ENCODE data around the gene LGMN. TPM values are rescaled to one million over a fixed set of nuclear protein-coding genes. Genes with fewer than 3 reads are reported as not detected.
"Not testable (repeated sequence)": the region's sequence is repeated elsewhere in the genome, so short reads cannot be mapped to it uniquely, and the experiment has no call there.

LGMN gene
- polyA plus RNA-seq (ENCODE audit: insufficient read length in 4 of 4): 100 to 1,000 TPM in 3 of 4 donors, 10 to 100 TPM in 1; 98.6 to 145 (median 111) TPM

GRCh38 chr14:92748259-92749016, at the start of gene LGMN:
Gene LGMN, minus strand, starts transcription at chr14:92748627. Its CDS starts 15,841 bp downstream, at chr14:92732786.
- peak; percentile 73 to 85 (median 79) for DNase-seq (ENCODE audit: low read depth in 4 of 4, low spot score in 3 of 4)

GRCh38 chr14:92794961-92795360, 46.5 kb upstream of the LGMN start:
- no peak for DNase-seq (ENCODE audit: low read depth in 4 of 4, low spot score in 3 of 4)

GRCh38 chr14:92794547-92794941, 46.1 kb upstream of the LGMN start:
- DNase-seq (ENCODE audit: low read depth in 4 of 4, low spot score in 3 of 4): no peak

- DNase-seq (ENCODE audit: low read depth in 4 of 4, low spot score in 3 of 4): peak; percentile 93 to 95 (median 94)
Observed at GRCh38 chr14:92793709-92794546, 45.5 kb upstream of the LGMN start, which contains the start of gene GOLGA5. Gene GOLGA5, plus strand, starts transcription at chr14:92794305. Its CDS starts 3,133 bp downstream, at chr14:92797438.

- DNase-seq (ENCODE audit: low read depth in 4 of 4, low spot score in 3 of 4): no peak
Observed at GRCh38 chr14:92792885-92793284, 44.5 kb upstream of the LGMN start.

GRCh38 chr14:92789457-92790089, 41.1 kb upstream of the LGMN start:
- DNase-seq (ENCODE audit: low read depth in 4 of 4, low spot score in 3 of 4): no peak

GRCh38 chr14:92787554-92787953, 39.1 kb upstream of the LGMN start:
- DNase-seq (ENCODE audit: low read depth in 4 of 4, low spot score in 3 of 4): no peak

- DNase-seq (ENCODE audit: low read depth in 4 of 4, low spot score in 3 of 4): no peak
Observed at GRCh38 chr14:92786427-92786756, 38.0 kb upstream of the LGMN start.

- DNase-seq (ENCODE audit: low read depth in 4 of 4, low spot score in 3 of 4): no peak
Observed at GRCh38 chr14:92785667-92786426, 37.4 kb upstream of the LGMN start.

- DNase-seq (ENCODE audit: low read depth in 4 of 4, low spot score in 3 of 4): peak in 1 of 4 donors; percentile 43
Observed at GRCh38 chr14:92783813-92784431, 35.5 kb upstream of the LGMN start.

GRCh38 chr14:92781350-92781749, 32.9 kb upstream of the LGMN start:
- DNase-seq (ENCODE audit: low read depth in 4 of 4, low spot score in 3 of 4): no peak

- no peak for DNase-seq (ENCODE audit: low read depth in 4 of 4, low spot score in 3 of 4)
Observed at GRCh38 chr14:92780444-92781232, 32.2 kb upstream of the LGMN start.

GRCh38 chr14:92778868-92779565, 30.6 kb upstream of the LGMN start:
- DNase-seq (ENCODE audit: low read depth in 4 of 4, low spot score in 3 of 4): not testable (repeated sequence)

GRCh38 chr14:92775292-92775691, 26.9 kb upstream of the LGMN start:
- DNase-seq (ENCODE audit: low read depth in 4 of 4, low spot score in 3 of 4): peak in 1 of 4 donors; percentile 24

GRCh38 chr14:92774572-92774971, 26.1 kb upstream of the LGMN start:
- no peak for DNase-seq (ENCODE audit: low read depth in 4 of 4, low spot score in 3 of 4)

- DNase-seq (ENCODE audit: low read depth in 4 of 4, low spot score in 3 of 4): no peak
Observed at GRCh38 chr14:92770484-92770883, 22.1 kb upstream of the LGMN start.

GRCh38 chr14:92768795-92769194, 20.4 kb upstream of the LGMN start:
- DNase-seq (ENCODE audit: low read depth in 4 of 4, low spot score in 3 of 4): no peak

GRCh38 chr14:92768236-92768635, 19.8 kb upstream of the LGMN start:
- DNase-seq (ENCODE audit: low read depth in 4 of 4, low spot score in 3 of 4): not testable (repeated sequence)
